Measurements from ENCODE around the gene ACO2. TPM values are rescaled to one million over a fixed set of nuclear protein-coding genes. Genes with fewer than 3 reads are reported as not detected.

The ACO2 gene
- total RNA-seq, 4 donors from 2014 or later, result 118 to 151 (median 131) TPM

DNA sequence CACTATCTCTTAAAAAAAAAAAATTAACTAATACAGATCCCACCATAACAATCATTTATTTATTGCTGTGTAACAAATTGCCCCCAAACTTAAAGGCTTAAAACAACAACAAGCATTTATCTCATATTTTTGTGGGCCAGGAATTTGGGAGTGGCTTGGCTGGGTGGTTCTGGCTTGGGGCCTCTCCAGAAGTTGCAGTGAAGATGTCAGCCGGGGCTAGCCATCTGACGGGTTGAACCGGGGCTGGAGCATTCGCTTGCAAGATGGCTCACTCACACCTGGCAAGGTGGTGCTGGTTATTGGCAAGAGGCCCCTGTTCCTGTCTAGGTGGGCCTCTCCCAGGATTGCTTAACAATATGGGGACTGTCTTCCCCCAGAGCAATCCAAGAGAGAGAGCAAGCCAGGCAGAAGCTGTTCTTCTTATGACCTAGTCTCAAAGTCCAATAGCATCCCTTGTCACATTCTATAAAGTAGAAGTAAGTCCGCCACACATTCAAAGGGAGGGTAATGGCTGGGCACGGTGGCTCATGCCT, 29.5 kb downstream of the ACO2 start:
- no peak for TF ChIP-seq CTCF (IDR thresholded peaks at IDR 0.05)
- ATAC-seq (ENCODE audit: low FRiP score) (no peak), DNase-seq (ENCODE audit: low spot score) (no peak)

DNA sequence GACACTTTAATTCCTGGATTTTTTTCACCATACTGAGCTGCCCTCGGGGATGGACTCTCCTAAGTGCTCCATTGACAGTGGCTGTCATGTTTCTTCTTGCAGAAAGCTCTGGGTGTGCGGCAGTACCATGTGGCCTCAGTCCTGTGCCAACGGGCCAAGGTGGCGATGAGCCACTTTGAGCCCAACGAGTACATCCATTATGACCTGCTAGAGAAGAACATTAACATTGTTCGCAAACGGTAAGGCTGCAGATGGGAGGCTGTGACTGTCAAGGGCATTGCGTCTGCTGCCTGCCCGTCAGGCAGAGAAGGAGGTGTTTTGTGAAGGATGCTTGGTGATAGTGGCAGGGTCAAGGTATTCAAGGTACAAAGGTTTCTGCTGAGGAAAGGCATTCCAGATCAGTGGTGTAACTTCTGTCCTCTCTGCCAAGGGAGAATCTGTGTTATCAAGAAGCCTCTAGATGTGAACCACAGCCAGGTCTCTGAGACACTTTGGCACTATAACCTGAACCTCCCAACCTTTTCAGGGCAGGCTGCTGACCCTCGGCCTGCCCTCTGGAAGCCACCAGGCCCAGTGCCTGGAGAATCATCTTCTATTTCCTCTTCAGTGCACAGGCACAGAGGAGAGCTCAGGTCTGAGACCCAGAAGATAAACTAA, 30.8 kb downstream of the ACO2 start:
- DNase-seq (ENCODE audit: low spot score), result no peak
- no peak for ATAC-seq (ENCODE audit: low FRiP score)
- TF ChIP-seq CTCF (IDR thresholded peaks at IDR 0.05), result no peak

DNA sequence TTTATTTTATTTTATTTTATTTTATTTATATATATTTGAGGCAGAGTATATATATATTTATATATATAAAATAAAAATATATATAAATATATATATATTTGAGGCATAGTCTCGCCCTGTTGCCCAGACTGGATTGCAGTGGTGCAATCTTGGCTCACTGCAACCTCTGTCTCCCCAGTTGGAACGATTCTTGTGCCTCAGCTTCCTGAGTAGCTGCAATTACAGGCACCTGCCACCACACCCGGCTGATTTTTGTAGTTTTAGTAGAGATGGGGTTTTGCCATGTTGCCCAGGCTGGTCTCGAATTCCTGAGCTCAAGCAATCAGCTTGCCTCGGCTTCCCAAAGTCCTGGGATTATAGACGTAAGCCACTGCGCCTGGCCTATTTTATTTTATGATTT, 31.4 kb downstream of the ACO2 start:
- ATAC-seq (ENCODE audit: low FRiP score) (no peak), DNase-seq (ENCODE audit: low spot score) (no peak)
- TF ChIP-seq CTCF (IDR thresholded peaks at IDR 0.05), result no peak

DNA sequence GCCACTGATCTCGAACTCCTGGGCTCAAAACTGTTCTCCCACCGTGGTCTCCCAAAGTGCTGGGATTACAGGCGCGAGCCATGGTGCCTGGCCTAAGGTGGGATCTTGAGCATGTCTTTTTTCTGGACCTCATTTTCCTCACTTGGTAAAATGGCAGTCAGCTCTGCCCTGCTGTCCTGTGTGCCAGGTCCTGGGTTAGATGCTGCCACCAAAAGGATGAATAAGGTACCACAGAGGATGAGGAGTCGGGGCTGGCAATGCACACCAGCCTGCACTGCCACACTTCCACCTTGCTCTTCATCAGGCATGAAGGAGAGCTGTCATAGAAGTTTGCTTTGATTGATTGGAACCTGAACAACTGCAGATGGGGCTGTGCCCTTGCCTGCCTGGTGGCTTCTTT, 32.3 kb downstream of the ACO2 start:
- ATAC-seq (ENCODE audit: low FRiP score) (no peak), DNase-seq (ENCODE audit: low spot score) (no peak)
- no peak for TF ChIP-seq CTCF (IDR thresholded peaks at IDR 0.05)

- ATAC-seq (ENCODE audit: low FRiP score) (no peak), DNase-seq (ENCODE audit: low spot score) (no peak)
- TF ChIP-seq CTCF (IDR thresholded peaks at IDR 0.05), result no peak
Observed at GRCh38 chr22:41504397-41504796, 35.5 kb downstream of the ACO2 start.

- ATAC-seq (ENCODE audit: low FRiP score) (no peak), DNase-seq (ENCODE audit: low spot score) (no peak)
- no peak for TF ChIP-seq CTCF (IDR thresholded peaks at IDR 0.05)
Observed at GRCh38 chr22:41504816-41505215, 35.9 kb downstream of the ACO2 start.

DNA sequence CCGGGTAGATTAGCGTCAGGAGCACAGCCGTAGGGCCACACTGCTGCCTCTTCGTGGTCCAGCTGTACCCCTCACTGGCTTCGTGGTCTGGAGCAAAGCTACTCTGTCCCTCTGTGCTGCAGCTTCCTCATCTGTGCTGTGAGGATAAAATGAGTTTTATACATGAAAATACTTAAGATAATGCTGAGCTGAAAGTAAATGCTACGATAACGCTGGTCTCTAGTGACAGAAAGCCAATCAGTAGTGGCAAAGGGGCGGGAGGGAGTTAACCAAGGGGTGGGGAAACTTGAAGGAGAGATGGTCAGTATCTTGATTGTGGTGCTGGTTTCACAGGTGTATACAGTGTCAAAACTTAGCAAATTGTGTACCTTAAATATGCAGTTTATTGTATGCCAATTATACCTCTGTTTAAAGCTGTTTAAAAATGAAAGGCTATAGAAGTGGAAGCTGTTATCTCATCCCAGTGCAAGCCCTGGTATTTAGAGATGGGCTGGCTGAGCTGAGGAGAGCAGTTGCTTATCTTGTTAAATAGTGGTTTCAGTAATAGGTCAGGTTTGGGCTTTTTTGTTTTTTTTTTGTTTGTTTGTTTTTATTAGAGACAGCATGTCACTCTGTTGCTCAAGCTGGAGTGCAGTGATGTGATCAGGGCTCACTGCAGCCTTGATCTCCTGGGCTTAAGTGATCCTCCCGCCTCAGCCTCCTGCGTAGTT, 36.7 kb downstream of the ACO2 start:
- DNase-seq (ENCODE audit: low spot score) (no peak), ATAC-seq (ENCODE audit: low FRiP score) (no peak)
- no peak for TF ChIP-seq CTCF (IDR thresholded peaks at IDR 0.05)

Data from omental fat pad (tissue), 4 donors.